ENCODE measurements around the gene CYSRT1.

CYSRT1 gene

DNA sequence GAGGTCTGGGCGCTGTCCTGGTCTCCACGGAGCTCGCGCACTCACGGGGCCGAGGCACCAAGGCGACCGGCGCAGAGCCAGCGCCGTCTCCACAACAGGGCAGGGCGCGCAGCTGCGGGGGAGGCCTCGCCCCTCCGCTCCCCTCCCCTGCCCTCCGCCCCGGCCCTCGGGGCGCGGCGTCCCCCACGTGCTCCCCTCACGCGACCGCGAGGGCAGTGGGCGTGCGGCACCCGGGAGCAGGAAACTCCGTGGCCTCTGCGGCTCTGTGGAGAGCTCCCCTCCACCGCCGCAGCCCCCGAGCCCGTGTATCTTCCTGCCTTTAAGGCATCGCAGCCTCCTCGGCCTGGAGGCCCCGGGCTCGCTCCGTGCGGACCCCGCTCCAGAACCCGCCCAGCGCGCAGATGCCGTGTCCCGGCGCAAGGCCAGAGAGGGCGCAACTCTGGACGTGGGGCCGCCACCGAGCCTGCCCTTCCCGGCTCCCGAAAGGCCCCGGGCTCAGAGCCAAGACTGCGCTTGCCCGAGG is 15.4 kb downstream of the CYSRT1 start:
- peak; percentile 76 for DNase-seq

DNA sequence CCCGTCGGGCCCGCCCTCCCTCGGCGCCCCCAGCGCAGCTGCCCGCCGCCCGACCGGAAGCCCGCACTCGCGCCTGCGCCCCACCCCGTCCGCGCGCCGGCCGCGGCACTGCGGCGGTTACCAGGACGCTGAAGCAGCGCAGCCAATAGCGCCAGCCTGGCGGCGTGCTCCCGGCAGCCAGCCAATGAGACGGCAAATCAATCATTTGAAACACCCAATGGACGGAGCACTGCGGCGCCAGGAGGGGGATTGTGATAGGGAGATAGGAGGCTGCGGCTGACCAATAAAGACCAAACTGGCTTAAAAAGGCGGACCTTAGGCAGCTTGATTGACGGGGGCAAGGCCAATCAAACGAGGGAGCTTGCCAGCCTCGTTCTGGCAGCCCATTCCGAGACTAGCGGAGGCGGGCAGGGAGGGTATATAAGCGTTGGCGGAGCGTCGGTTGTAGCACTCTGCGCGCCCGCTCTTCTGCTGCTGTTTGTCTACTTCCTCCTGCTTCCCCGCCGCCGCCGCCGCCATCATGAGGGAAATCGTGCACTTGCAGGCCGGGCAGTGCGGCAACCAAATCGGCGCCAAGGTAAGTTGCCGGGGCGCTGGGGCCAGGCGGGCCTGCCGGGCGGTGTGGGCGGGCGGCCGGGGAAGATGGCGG is 16.0 kb downstream of the CYSRT1 start, which contains the start of gene TUBB4B:
Gene TUBB4B (plus strand): TSS at position 447 of the 649 bp plus-strand sequence. CDS start 74 bp downstream, at position 521.
- DNase-seq: peak; percentile 97

DNA sequence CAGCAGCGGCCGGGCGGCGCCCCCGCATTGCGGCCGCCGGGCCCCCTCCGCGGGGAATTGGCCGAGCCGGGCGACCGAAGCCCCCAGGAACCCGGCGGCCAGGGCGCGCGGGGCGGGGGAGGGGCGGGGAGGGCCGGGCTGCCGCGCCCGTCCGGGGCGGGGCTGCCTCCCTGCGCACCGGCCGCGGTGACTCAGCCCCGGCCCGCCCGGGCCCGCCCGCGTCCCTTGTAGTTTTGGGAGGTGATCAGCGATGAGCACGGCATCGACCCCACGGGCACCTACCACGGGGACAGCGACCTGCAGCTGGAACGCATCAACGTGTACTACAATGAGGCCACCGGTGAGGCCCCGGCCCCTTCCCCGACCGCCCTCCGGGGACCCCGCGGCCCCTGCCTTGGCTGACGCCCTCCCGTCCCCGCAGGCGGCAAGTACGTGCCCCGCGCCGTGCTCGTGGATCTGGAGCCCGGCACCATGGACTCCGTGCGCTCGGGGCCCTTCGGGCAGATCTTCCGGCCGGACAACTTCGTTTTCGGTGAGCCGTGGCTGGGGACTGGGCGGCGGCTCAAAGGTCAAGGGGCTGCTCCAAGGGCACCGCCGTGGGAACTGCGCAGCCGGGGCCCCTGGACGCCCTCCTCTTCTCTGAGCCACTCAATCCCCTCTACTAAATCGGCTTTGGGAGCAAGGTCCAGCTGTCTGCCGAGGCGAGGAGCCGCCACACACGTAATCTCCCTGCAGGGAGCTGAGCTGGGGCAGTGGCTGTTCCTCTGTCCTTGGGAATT is 16.7 kb downstream of the CYSRT1 start:
- peak; percentile 76 for DNase-seq

DNA sequence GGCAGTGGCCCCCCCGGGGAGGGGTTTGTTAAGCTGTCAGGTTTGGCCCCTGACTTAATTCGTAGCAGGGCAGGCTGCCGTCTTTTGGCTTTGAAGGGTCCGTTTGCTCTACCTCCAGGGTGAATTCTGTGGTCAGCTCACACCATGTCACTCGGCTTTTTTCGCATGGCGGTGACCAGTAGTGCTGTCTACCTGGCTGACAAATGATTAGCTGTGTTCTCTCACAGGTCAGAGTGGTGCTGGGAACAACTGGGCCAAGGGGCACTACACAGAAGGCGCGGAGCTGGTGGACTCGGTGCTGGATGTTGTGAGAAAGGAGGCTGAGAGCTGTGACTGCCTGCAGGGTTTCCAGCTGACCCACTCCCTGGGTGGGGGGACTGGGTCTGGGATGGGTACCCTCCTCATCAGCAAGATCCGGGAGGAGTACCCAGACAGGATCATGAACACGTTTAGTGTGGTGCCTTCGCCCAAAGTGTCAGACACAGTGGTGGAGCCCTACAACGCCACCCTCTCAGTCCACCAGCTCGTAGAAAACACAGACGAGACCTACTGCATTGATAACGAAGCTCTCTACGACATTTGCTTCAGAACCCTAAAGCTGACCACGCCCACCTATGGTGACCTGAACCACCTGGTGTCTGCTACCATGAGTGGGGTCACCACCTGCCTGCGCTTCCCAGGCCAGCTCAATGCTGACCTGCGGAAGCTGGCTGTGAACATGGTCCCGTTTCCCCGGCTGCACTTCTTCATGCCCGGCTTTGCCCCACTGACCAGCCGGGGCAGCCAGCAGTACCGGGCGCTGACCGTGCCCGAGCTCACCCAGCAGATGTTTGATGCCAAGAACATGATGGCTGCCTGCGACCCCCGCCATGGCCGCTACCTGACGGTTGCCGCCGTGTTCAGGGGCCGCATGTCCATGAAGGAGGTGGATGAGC is 17.6 kb downstream of the CYSRT1 start:
- DNase-seq: no peak

DNA sequence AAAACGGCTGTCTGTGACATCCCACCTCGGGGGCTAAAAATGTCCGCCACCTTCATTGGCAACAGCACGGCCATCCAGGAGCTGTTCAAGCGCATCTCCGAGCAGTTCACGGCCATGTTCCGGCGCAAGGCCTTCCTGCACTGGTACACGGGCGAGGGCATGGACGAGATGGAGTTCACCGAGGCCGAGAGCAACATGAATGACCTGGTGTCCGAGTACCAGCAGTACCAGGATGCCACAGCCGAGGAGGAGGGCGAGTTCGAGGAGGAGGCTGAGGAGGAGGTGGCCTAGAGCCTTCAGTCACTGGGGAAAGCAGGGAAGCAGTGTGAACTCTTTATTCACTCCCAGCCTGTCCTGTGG is 18.3 kb downstream of the CYSRT1 start:
- DNase-seq: peak; percentile 26

DNA sequence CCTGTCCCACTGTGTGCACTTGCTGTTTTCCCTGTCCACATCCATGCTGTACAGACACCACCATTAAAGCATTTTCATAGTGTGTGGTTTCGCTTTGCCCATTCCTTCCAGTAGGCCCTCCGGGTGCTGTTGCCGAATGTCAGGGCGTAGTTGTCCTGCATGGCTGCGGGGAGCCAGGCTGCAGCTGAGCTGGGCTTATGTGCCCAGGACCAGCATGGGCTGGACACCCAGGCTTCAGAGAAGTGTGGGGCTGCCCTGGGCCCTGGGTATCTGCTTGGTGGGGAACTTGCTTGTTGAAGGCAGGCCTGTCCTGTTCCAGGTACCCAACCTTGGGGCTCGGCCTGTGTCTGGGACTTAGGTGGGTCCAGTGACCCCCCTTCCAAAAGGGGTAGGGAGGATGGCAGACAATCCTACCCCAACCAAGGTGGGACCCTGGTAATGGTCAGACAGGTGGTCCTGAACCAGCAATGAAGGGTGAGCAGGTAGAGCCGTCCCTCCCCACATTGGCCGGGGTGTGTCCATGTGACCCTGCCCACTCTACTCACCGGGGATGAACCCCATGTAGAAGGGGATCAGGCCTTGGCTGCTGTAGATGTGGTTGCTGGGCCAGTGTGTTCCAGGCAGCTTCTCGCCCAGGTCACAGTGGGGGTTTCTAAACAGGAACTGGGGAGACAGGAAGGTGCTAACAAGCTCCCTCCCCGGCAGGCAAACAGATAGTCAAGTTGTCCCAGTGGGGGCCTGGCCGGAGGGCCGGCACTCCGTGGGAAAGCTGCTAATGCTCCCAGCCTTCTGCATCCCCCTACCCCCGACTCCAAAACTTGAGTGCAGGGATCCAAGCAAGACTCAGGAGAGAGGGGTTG is 18.9 kb downstream of the CYSRT1 start:
- peak; percentile 49 for DNase-seq

DNA sequence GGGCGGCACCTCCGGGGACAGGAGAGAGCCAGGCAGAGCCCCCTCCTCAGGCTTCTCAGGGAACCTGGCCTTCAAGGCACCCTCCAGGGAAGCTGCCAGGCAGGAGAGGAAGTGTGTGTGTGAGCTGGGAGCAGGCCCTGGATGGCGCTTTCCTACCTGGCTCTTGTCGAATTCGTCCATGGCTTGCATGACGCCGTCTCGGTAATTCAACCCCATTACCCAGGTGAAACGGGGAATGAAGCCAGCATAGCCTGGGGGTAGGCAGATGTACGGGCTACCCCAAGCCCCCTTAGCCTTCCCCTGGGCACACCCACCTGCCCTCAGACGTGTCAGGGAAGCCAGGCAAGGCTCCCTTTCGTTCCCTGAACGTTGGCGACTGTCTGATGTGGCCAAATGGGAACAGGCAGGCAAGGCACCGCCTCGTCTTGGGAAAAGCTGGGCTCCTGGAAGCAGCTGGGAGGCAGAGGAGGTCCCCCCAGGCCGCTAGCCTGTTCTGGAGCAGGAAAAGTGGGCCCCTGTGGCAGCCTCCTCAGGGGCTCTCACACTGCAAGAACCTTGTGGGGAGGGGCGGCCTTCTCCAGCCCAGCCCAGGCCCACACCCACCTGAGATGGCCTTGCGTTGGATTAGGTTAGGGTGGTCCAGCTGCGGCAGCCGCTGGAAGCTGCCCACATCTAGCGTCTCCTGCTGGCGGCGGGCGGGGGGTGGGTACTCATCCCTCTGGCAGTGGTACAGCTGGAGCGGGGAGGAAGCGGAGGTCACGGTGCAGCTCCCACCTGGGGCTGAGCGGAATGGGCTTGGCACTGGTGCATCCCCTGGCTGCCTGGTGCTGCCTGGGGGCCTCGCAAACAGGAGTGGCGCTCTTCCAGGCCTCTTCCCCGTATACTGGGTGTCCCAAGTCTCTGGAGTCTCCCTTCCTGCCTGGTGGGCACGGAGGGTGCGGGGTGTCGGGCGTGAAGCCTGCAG is 19.8 kb downstream of the CYSRT1 start:
- peak; percentile 46 for DNase-seq

DNA sequence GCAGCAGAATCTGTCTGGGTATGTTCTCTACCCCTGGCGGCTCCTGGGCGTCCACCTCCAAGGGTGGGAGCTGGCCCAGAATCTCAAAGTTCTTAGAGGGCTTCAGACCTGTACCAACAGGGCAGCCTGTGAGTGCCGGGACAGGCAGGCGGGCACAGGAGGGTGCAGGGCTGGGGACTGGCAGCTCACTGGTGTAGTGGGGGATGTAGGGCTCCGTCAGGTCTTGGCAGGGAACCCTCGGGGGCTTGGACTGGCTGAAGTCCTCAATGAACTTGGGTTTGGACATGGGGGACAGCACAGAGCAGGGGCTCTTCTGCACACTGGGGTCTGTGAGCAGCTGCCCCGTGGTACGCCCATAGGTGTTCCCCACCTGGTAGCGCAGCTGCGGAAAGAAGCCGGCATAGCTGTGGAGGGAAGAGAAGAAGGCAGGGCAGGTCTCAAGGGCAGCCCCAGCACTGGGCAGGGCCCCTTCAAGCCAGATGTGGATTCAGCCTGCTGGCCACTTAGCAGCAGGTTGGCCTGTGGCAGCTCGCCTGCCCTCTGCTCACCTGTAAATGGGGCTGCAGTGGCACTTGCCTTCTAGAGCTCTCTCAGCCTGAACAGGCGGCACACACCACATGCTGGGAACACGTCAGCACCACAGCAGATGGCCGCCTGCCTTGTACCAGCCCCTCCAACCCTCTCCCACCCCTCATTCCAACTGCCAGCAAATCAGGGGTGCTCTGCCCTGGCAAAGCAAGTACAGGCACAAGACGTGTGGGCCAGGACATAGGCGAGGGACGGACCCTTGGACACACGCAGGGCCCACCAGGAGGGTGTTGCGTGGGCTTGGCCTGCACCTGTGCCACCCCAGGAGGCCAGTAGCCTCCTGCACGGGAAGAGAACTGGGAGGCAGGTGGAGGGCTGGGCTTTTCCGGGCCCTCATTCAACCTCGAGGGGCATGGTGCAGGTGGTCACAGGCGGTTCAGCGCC is 20.8 kb downstream of the CYSRT1 start:
- peak; percentile 27 for DNase-seq

DNA sequence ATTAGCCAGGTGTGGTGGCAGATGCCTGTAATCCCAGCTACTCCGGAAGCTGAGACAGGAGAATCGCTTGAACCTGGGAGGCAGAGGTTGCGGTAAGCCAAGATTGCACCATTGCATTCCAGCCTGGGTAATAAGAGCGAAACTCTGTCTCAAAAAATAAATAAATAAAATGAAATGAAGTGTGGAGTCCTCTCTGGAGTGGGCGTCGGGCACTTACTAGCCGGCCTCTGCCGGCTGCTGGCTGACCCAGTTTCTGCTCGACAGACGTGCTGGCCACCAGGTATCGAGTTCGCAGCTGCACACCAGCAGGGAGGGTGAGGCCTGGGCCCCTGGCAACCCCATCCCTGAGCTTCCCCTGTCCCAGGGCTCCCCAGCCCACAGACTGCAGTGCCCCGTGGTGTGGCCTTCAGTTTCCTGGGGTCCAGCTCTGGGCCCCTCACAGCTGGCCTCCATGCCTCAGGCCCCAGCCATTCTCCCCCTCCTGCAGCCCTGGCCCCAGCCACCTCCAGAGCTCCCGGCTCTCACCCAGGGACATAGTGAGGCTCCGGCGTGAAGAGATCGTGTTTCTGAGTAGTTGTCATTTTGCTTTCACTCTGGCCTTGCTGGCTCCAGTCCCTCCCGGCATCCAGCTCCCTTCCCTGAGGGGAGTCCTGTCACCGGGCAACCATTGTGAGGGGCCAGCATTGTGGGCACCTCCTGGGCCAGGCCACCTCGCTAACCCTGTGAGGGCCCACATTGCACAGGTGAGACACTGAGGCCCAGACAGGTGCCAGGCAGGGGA is 22.4 kb downstream of the CYSRT1 start:
- no peak for DNase-seq

DNA sequence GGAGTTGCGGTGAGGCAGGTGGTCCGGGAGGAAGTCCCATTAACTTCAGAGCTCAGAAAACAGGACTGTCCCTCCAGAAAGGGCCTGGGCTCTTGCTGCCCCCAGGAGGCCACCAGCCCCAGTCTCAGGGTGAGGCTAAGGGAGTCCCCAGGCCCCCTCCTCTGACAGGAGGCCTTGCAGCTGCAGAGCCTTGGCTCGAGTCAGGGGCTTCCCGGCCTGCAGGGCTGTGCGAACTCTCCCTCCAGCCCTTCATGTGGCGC is 22.9 kb downstream of the CYSRT1 start:
- DNase-seq: no peak

DNA sequence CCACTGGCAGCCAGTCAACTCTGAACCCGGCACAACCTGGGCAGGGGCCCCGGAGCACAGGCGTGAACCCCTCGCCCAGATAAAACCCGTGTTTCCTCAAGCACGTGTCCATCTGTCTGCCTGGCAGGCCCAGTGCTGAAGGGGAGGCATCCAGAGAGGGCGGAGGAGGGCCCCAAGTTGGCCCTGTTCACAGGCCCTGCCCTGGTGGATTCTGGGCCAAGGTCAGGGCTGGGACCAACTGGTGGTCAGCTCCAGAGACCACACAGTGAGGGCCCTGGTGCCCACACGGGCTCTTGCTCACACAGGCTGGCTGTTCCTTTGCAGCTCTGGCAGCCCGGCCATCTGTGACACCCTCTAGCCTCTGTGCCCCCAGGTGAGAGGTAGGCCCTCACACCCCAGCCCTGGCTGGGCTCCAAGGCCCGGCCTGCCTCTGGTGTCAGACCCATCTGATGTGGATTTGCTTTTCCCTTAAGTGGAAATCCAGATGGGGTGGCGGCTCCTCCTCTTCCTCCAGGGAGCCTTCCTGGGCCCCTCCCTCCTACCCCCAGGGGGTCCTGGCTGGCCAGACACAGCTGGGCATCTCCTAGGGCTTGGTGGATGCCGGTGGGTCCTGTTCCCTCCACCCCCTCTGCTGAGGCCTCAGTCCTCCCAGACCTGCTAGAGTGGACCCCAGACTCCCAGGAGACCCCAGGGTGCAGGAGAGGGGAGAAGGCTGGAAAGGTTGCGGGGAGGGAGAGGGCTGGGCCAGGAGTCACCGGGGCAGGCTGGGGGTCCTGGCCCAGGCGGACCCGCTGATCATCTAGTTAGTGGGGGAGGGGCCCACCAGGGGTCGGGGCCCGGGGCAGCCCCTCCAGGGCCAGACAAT is 25.6 kb downstream of the CYSRT1 start:
- no peak for DNase-seq

DNA sequence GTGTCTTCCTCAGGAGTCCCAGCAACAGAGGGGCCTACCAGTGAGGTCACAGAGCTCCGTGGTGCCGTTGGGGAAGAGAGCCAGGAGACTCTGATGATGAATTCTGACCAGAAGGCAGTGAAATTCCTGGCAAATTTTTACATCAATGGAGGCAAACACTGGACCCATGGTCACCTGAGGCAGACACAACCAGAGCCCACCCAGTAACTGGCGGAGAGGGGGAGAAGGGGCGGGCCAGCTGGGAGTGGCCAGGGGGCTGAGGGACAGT is 26.2 kb downstream of the CYSRT1 start, which contains the start of gene STPG3:
Gene STPG3 (plus strand): TSS at position 93 of the 268 bp plus-strand sequence. CDS start 1 bp downstream, at position 94.
- DNase-seq: no peak

DNA sequence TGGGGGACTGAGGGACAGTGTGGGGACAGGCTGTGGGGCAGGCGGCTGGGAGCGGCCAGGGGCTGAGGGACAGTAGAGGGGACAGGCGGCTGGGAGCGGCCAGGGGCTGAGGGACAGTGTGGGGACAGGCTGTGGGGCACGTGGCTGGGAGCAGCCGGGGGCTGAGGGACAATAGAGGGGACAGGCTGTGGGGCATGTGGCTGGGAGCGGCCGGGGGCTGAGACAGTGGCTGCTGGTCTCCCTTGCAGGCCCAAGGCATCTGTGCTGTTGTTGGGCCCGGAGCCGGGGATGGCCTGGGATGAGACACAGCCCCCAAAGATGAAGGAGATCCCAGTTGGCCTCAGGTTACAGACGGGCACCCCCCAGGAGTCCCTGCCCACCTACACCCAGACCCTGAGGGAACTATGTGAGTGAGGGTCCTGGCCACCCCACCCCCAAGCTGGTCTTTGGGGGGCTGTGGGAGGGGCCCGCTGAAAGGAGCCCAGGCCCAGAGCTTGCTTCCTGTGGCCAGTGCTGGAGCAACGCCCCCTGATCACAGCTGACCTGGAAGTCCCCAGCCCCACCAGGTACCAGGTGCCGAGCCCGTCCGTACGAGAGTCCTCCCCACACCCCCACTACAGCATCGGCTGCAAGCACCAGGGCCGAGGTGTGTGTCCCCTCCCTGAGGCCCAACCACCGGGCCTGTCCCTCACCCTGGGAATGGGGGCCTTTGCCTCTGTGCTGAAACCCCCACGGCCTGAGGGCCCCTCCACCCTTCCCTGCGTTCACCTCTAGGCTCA is 26.7 kb downstream of the CYSRT1 start:
- DNase-seq: no peak

DNA sequence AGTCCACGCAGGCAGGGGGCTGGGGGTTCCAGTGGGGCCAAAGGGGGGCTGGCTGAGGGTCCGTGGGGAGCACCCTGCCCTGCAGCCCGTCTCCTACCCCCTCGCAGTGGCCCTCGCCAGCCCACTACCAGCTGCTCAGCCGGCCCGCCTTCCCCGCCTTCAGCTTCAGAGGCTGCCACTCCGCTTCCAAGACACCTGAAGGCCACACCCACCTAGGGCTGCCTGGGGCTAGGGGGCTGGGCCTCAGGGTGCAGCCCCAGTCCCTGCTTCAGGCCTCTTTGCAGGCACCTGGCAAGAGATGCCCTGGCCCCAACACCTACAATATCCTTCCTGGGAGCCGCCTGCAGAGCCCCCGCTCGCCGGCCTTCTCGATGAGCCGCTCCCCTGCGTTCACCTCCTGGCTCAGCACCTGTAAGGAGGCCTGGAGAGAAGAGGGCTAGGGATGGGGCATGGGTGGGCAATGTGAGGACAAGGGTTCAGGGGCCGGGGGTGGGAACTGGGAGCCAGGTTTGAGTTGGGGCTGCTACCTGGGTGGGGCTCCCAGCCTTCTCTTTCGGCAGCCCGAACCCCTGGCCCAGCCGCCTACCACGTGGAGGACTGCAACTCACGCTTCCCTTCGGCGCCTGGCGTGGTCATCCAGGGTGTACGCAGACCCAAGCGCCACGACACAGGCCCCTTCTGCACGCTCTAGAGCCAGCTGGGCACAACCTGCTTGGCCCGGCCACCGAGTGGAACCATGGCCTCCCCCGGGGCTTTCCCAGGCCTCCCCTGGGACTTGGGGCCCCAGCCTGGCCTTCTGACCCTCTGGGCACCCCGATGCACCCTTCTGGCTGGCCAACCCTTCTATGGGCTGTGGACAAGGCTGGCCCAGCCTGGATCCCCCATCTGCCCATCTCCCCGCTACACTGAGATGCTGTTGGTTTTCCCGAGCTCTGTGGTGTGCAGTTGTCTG is 27.9 kb downstream of the CYSRT1 start:
- no peak for DNase-seq

DNA sequence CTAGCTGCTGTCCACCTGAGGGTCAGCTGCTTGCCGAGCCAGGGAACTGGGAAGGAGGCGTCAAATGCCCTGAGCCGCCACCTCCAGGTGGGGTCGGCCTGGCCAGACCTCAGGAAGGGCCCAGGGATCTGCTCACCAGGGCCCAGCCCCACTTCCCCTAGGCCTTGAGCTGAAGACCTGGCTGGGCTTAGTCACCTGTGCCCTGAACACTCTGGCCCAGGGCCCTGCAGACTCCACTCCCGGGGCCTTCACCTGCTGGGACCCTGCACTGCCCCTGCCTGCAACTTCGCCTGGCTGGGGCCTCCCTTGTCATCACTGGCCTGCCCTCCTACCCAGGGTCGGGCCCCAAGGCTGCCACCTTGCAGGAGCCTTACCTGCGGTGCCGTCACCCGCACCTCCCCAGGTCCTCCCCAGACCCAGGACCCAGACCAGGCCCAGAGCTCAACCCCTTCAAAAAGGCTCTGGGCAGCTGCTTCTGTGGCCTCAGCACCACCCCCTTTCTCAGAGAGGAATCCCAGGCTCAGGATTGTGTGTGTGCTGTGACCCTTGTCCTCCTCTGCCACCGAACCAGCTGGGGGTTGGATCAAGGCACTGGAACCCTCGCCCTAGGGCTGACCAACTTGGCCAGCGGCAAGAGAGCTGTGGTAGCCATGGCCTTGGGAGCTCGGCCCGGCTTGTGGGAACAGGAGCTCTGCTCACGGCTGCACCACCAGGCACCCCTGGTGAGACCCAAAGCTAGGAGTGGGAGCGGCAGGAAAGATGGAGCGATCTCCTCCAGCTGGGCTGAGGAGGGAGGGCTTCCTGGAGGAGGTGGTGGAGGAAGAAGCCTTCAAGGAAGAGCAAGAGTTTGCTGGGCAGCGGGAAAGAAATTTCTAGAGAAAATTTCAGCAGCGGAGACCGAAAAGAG is 29.0 kb downstream of the CYSRT1 start:
- DNase-seq: no peak

Data from stimulated activated CD8-positive, alpha-beta memory T cell treated with anti-CD3 and anti-CD28 coated beads, Interleukin-4, amount 100 ng/mL, for 48 hours (primary cell).